GM21381 (cell line): ENCODE measurements around the gene DSG2.
A peak's percentile ranks its signal among the peaks of the same experiment; 100 is the strongest.
"Not testable (repeated sequence)": the region's sequence is repeated elsewhere in the genome, so short reads cannot be mapped to it uniquely, and the experiment has no call there.

Source experiments
- ATAC-seq: cut with Tn5 transposase; IDR thresholded peaks from one replicate; pipeline ENCODE4 v1.9.1; 2021; ENCODE audit warnings: mild to moderate bottlenecking, moderate library complexity; ENCODE audit not compliant: unreplicated experiment

DSG2 gene

GRCh38 chr18:31498574-31499524 lies 872 bp downstream of the DSG2 start:
- no peak for ATAC-seq

GRCh38 chr18:31500051-31500688 lies 2.2 kb downstream of the DSG2 start:
- ATAC-seq: peak; percentile 89

GRCh38 chr18:31503011-31503410 lies 5.0 kb downstream of the DSG2 start:
- ATAC-seq: no peak

GRCh38 chr18:31504455-31505147 lies 6.6 kb downstream of the DSG2 start:
- no peak for ATAC-seq

- ATAC-seq: no peak
Measured at GRCh38 chr18:31505156-31505555, 7.2 kb downstream of the DSG2 start.

GRCh38 chr18:31506024-31506742 lies 8.2 kb downstream of the DSG2 start:
- ATAC-seq: no peak

- ATAC-seq: not testable (repeated sequence)
Measured at GRCh38 chr18:31507124-31507523, 9.1 kb downstream of the DSG2 start.

GRCh38 chr18:31508781-31509180 lies 10.8 kb downstream of the DSG2 start:
- no peak for ATAC-seq

GRCh38 chr18:31509571-31509970 lies 11.6 kb downstream of the DSG2 start:
- no peak for ATAC-seq

GRCh38 chr18:31510319-31510718 lies 12.3 kb downstream of the DSG2 start:
- ATAC-seq: no peak

- ATAC-seq: no peak
Measured at GRCh38 chr18:31511098-31511497, 13.1 kb downstream of the DSG2 start.

- no peak for ATAC-seq
Measured at GRCh38 chr18:31512203-31512764, 14.3 kb downstream of the DSG2 start.

GRCh38 chr18:31513189-31513935 lies 15.4 kb downstream of the DSG2 start:
- ATAC-seq: no peak

GRCh38 chr18:31516437-31516836 lies 18.5 kb downstream of the DSG2 start:
- ATAC-seq: no peak

- no peak for ATAC-seq
Measured at GRCh38 chr18:31526374-31526773, 28.4 kb downstream of the DSG2 start.

- ATAC-seq: no peak
Measured at GRCh38 chr18:31533236-31533635, 35.3 kb downstream of the DSG2 start.

- no peak for ATAC-seq
Measured at GRCh38 chr18:31538837-31539236, 40.9 kb downstream of the DSG2 start.

- ATAC-seq: no peak
Measured at GRCh38 chr18:31546476-31546875, 48.5 kb downstream of the DSG2 start.

GRCh38 chr18:31548853-31549252 lies 50.9 kb downstream of the DSG2 start:
- no peak for ATAC-seq

- no peak for ATAC-seq
Measured at GRCh38 chr18:31549416-31549815, 51.4 kb downstream of the DSG2 start.
